GM12892 (cell line): ENCODE measurements around the gene IRF3.
A peak's percentile ranks its signal among the peaks of the same experiment; 100 is the strongest.

Experiments used
- POLR2A ChIP-seq: IDR thresholded peaks from 2 replicates; pipeline ENCODE4 v1.6.1; 2011; ENCODE audit warnings: low read depth, low read length, control low read depth
- POLR2AphosphoS5 ChIP-seq: IDR thresholded peaks from 2 replicates; pipeline ENCODE4 v1.6.1; 2011; ENCODE audit warnings: low read depth, low read length, control low read depth
- TAF1 ChIP-seq: IDR thresholded peaks from 2 replicates; pipeline ENCODE4 v1.6.1; 2011; ENCODE audit warnings: low read depth, mild to moderate bottlenecking, control low read depth, low read length, borderline replicate concordance

DNA sequence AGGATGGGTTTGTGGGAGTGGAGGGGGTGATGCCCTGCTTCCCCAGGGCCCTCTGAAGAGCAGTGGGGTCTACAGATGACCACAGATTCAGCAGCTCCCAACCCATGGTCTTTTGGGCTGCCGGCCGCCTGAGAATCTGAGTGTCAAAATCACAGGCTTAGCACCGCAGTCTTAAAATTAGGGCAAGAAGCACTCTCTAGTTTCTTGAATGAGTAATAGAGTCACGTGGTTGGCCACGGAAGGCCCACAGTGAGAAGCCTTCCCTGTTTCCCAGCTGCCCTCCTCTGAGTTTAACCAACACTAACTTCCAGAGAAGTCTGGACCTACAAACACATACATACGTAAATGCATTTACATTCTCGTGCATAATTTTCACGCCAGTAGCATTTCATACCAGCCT lies 16.6 kb upstream of the IRF3 start:
- TF ChIP-seq POLR2A (0 out of 2 replicates have a peak, but pooled peaks have one; percentile 27), TAF1 (no peak), POLR2AphosphoS5 (no peak)
